Activated CD4-positive, alpha-beta T cell treated with anti-CD3 and anti-CD28 coated beads, Interleukin-2, amount 10 ng/mL, durations not matched to agents 7 days and 5 days (primary cell): Measurements from ENCODE around the gene KCNJ4. TPM values are rescaled to one million over a fixed set of nuclear protein-coding genes. Genes with fewer than 3 reads are reported as not detected.
"Not testable (repeated sequence)": the region's sequence is repeated elsewhere in the genome, so short reads cannot be mapped to it uniquely, and the experiment has no call there.

Source experiments
- CTCF ChIA-PET: fragments of 350-600 bp; sonication (Branson Sonifier 250); formaldehyde crosslinking; loops from one replicate; lab custom pipeline; 2021; ENCODE audit warnings: antibody characterized with exemption; lab: Charles Lee
- POLR2A ChIA-PET: fragments of 350-600 bp; sonication (Branson Sonifier 250); formaldehyde crosslinking; loops from one replicate; lab custom pipeline; 2021; ENCODE audit warnings: antibody characterized with exemption; lab: Charles Lee
- DNase-seq: peaks from one replicate; pipeline ENCODE4 v3.0.0-alpha.2; 2020
- H3K27ac Mint-ChIP-seq: one replicate; pipeline ENCODE4 v1.8.0; 2021; ENCODE audit warnings: mild to moderate bottlenecking, moderate library complexity, mixed read lengths
- H3K27me3 Mint-ChIP-seq: one replicate; pipeline ENCODE4 v1.8.0; 2021; ENCODE audit warnings: mixed read lengths
- H3K36me3 Mint-ChIP-seq: one replicate; pipeline ENCODE4 v1.8.0; 2021; ENCODE audit warnings: low read depth, mixed read lengths
- H3K4me1 Mint-ChIP-seq: one replicate; pipeline ENCODE4 v1.8.0; 2021; ENCODE audit warnings: mixed read lengths
- H3K4me3 Mint-ChIP-seq: one replicate; pipeline ENCODE4 v1.8.0; 2021; ENCODE audit warnings: mild to moderate bottlenecking, moderate library complexity, mixed read lengths
- H3K9me3 Mint-ChIP-seq: one replicate; pipeline ENCODE4 v1.8.0; 2021; ENCODE audit warnings: mixed read lengths
- total RNA-seq, 2 experiments: library from RNA; stranded (reverse); gene quantifications; one replicate each; pipeline ENCODE4 v1.2.3, GENCODE V29; 2021

Gene KCNJ4
- total RNA-seq, 2 experiments from 2014 or later, result not detected

DNA sequence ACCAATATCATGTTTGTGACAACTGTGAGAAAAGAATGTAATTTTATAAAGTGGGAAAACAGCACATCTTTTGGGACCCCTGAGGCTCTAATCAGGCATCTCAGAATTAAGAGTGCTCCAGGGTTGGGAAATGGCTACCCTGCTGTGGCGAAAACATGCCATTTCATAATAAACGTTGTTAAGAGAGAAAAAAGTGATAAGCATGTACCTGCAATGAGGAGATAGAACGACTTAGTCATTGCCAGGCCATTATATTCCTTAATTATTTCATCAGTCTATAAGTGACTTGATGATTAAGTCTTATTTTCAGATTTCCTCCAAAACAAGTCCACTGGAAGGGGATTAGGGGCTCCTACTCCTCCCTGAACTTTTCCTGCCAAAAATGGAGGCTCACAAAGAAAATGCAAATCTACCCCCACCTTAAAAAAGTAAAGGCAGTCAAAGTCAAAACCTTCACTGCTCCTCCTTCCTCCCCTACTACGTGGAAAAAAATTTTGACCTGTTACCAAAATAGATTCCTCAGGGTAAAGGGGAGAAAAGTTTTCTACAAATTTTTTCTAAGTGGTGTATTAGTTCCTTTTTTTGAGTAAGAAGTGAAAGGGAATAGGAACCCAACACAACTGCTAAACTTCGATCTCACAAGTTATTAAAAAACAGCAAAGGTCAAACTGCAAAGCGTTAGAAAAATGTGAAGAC, 59.9 kb downstream of the KCNJ4 start:
- H3K27ac Mint-ChIP-seq, result peak overlapping the region; percentile 3
- POLR2A ChIA-PET, H3K27me3 Mint-ChIP-seq, CTCF ChIA-PET, H3K36me3 Mint-ChIP-seq, H3K9me3 Mint-ChIP-seq, DNase-seq: not testable (repeated sequence)
- H3K4me3 Mint-ChIP-seq, result peak overlapping the region; percentile 2
- H3K4me1 Mint-ChIP-seq, result peaks cover 63% of the 10 kb centered on the region

DNA sequence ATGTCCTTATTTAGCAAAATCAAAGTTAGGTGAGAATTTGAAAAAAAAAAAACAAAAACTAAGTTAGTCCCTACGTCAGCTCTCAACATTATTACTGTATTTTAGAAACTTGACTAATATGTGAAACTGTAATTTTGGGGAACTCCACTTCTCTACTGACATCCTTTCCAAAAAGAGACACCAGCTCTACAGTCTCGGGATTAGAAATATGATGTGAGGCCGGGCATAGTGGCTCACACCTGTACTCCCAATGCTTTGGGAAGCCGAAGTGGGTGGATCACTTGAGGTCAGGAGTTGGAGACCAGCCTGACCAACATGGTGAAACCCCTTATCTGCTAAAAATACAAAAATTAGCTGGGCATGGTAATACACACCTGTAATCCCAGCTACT, 65.6 kb downstream of the KCNJ4 start:
- H3K4me3 Mint-ChIP-seq, DNase-seq, H3K27me3 Mint-ChIP-seq, H3K27ac Mint-ChIP-seq, CTCF ChIA-PET, H3K36me3 Mint-ChIP-seq, H3K9me3 Mint-ChIP-seq, POLR2A ChIA-PET: not testable (repeated sequence)
- peaks cover 37% of the 10 kb centered on the region for H3K4me1 Mint-ChIP-seq

DNA sequence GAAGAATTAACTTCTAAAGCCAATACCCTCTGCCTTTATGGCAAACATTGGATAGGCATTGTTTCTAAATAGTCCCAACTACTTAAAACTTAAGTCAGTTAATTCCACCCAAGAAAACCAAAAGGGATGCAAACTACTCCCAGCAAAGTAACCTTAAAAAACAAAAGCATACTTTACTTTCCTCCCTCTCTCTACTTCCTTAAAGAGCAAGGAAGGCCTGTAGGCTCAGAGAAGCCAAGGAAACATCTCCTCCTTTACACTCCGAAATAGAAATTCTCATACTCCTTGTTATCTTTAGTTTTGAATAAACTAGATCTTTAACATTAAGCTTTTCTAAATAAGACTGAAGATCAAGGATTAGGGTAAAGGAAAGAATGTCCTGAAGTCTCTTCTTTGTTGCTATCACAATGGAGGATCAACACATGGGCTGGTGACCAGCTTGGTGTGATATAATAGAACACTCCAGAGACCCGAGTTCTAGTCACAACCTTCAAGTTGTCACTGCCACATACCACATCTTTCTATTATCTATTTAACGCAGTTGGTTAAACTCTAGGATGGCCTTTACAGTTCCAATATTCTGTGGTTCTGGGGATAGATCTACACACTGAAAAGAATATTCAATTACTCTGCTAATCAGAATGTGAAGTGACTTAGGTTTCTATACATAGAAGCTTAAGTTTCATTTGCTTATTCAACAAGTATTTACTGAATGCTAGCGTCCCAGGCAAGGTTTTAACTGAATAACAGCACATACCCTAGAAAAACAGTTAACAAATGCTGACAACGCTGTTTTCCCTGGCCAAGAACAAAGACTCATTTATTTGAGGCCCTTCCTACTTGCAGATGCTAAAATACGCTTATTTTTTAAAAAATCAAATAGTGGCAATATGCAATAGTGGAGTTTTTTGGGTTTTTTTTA, 66.2 kb downstream of the KCNJ4 start:
- H3K9me3 Mint-ChIP-seq, H3K27ac Mint-ChIP-seq, H3K36me3 Mint-ChIP-seq, H3K27me3 Mint-ChIP-seq, CTCF ChIA-PET, H3K4me3 Mint-ChIP-seq, DNase-seq, POLR2A ChIA-PET: not testable (repeated sequence)
- H3K4me1 Mint-ChIP-seq, result peaks cover 30% of the 10 kb centered on the region

DNA sequence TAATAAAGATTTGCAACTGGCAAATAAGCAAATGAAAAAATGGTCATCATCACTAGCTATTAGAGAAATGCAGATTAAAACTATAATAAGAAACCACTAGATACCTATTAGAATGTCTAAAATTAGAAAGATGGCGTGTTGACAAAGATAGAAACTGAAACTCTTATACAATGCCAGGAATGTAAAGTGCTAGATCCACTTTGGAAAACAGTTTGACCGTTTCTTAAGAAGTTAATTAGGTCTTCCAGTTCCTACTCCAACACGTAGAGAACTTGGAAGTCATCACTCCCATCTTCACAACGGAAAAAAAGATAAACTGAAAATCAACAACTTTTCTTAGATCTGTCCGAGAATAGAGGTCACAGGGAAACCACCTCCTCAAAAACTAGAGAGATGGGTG, 68.1 kb downstream of the KCNJ4 start:
- H3K4me1 Mint-ChIP-seq, result peaks cover 17% of the 10 kb centered on the region
- DNase-seq, H3K27me3 Mint-ChIP-seq, CTCF ChIA-PET, H3K9me3 Mint-ChIP-seq, H3K36me3 Mint-ChIP-seq, POLR2A ChIA-PET, H3K27ac Mint-ChIP-seq, H3K4me3 Mint-ChIP-seq: not testable (repeated sequence)

DNA sequence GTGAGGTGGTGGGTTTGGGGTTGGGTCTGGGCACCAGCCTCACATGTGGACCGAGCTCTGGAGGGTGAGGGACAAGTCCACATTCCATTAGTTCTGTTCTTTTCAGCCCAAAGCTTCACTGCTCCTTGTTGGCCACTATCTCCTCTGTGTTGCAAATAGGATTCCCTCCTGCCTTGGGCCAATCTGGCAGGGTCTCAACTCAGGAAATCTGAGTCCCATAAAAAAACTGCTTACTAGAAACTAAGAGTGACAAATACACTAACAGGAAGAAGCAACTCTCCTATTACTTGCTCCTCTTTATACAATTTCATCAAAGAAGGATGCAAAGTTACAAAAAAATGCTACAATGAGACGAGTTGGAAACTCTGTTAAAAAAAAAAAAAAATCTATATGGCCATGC, 71.6 kb downstream of the KCNJ4 start:
- no peak for DNase-seq
- no peak overlapping the region for H3K4me3 Mint-ChIP-seq
- POLR2A ChIA-PET, result no interaction called here
- H3K4me1 Mint-ChIP-seq, result peaks cover 6% of the 10 kb centered on the region
- H3K27me3 Mint-ChIP-seq, result no peaks in the 10 kb centered on the region
- no peak overlapping the region for H3K27ac Mint-ChIP-seq
- CTCF ChIA-PET, result no interaction called here
- H3K9me3 Mint-ChIP-seq, result no peaks in the 10 kb centered on the region
- peaks cover 7% of the 10 kb centered on the region for H3K36me3 Mint-ChIP-seq

DNA sequence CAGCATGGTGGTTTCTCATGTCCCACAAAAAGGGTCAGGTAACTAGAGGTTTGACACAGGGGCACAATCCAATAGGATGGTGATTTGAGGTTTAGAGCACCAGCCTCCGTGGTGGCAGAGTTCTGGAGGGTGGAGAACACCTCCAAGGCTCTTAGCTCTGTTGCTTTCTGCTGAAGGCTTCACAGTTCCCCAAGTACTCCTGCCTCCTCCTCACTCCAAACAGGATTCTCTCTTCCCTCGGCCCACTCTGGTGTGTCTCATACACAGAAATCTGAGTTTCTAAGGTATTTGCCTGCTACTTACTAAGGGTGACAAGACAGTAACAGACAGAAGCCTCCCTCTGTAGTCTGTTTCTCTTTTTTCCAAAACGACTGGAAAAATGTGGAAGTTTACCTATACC, 73.6 kb downstream of the KCNJ4 start:
- H3K9me3 Mint-ChIP-seq, DNase-seq, POLR2A ChIA-PET, H3K36me3 Mint-ChIP-seq, H3K4me3 Mint-ChIP-seq, CTCF ChIA-PET, H3K27me3 Mint-ChIP-seq, H3K4me1 Mint-ChIP-seq, H3K27ac Mint-ChIP-seq: not testable (repeated sequence)

Other genes starting within 250 kb of the KCNJ4 start
- gene TMEM184B, start 182.2 kb downstream of the KCNJ4 start, total RNA-seq, result 10 to 100 TPM; 33.8 to 34.5 TPM
- 10 to 100 TPM; 74.3 to 81.3 TPM for gene CSNK1E, start 137.8 kb downstream of the KCNJ4 start, total RNA-seq
- gene KDELR3, start 12.9 kb upstream of the KCNJ4 start, total RNA-seq, result under 1 TPM; 0.17 to 0.23 TPM
- gene DDX17, start 51.1 kb upstream of the KCNJ4 start, total RNA-seq, result 100 to 1,000 TPM; 468 to 521 TPM
- 10 to 100 TPM; 12.3 to 12.5 TPM for gene DMC1, start 115.0 kb upstream of the KCNJ4 start, total RNA-seq
- under 1 TPM in 1 of 2 experiments, not detected in 1; 0.02 TPM for gene FAM227A, start 201.2 kb upstream of the KCNJ4 start, total RNA-seq
- 10 to 100 TPM; 10.2 to 11.0 TPM for gene CBY1, start 201.4 kb upstream of the KCNJ4 start, total RNA-seq
- gene TOMM22, start 226.8 kb upstream of the KCNJ4 start, total RNA-seq, result 10 to 100 TPM; 83.0 to 88.9 TPM
- gene JOSD1, start 245.7 kb upstream of the KCNJ4 start, total RNA-seq, result 10 to 100 TPM; 56.4 to 61.8 TPM